GM21737 (cell line): Measurements from ENCODE around the gene NOS1AP.
"Not testable (repeated sequence)": the region's sequence is repeated elsewhere in the genome, so short reads cannot be mapped to it uniquely, and the experiment has no call there.

Experiments
- ATAC-seq: cut with Tn5 transposase; IDR thresholded peaks from one replicate; pipeline ENCODE4 v1.9.1; 2021; ENCODE audit warnings: mild to moderate bottlenecking, moderate library complexity; ENCODE audit not compliant: unreplicated experiment

NOS1AP gene

GRCh38 chr1:162191396-162192305 is 122.2 kb downstream of the NOS1AP start:
- no peak for ATAC-seq

- no peak for ATAC-seq
These were observed 122.8 kb downstream of the NOS1AP start for GRCh38 chr1:162192306-162192678.

- no peak for ATAC-seq
These were observed 123.3 kb downstream of the NOS1AP start for GRCh38 chr1:162192763-162193162.

- no peak for ATAC-seq
These were observed 123.7 kb downstream of the NOS1AP start for GRCh38 chr1:162193221-162193620.

GRCh38 chr1:162193815-162194214 is 124.3 kb downstream of the NOS1AP start:
- no peak for ATAC-seq

GRCh38 chr1:162195567-162195966 is 126.1 kb downstream of the NOS1AP start:
- no peak for ATAC-seq

GRCh38 chr1:162196387-162196786 is 126.9 kb downstream of the NOS1AP start:
- no peak for ATAC-seq

- ATAC-seq, result no peak
These were observed 127.6 kb downstream of the NOS1AP start for GRCh38 chr1:162197041-162197531.

GRCh38 chr1:162197615-162198421 is 128.3 kb downstream of the NOS1AP start:
- no peak for ATAC-seq

- no peak for ATAC-seq
These were observed 130.8 kb downstream of the NOS1AP start for GRCh38 chr1:162200096-162200847.

- not testable (repeated sequence) for ATAC-seq
These were observed 131.6 kb downstream of the NOS1AP start for GRCh38 chr1:162201062-162201461.

GRCh38 chr1:162204129-162204822 is 134.8 kb downstream of the NOS1AP start:
- no peak for ATAC-seq

- no peak for ATAC-seq
These were observed 135.3 kb downstream of the NOS1AP start for GRCh38 chr1:162204823-162205155.

- ATAC-seq, result no peak
These were observed 136.8 kb downstream of the NOS1AP start for GRCh38 chr1:162206300-162206699.

GRCh38 chr1:162206749-162207635 is 137.5 kb downstream of the NOS1AP start:
- ATAC-seq, result no peak

GRCh38 chr1:162207862-162208261 is 138.4 kb downstream of the NOS1AP start:
- ATAC-seq, result no peak

- no peak for ATAC-seq
These were observed 140.7 kb downstream of the NOS1AP start for GRCh38 chr1:162210196-162210595.

GRCh38 chr1:162212713-162213112 is 143.2 kb downstream of the NOS1AP start:
- no peak for ATAC-seq

- no peak for ATAC-seq
These were observed 143.9 kb downstream of the NOS1AP start for GRCh38 chr1:162213281-162213912.
